Esophagus muscularis mucosa (tissue), 4 donors: Measurements from ENCODE around the gene VKORC1L1. TPM values are rescaled to one million over a fixed set of nuclear protein-coding genes. Genes with fewer than 3 reads are reported as not detected.

Experiments
- DNase-seq: peaks from one replicate; pipeline ENCODE4 v3.0.0-alpha.2; 2017; ENCODE audit errors: extremely low spot score
- H3K27ac ChIP-seq, 4 donors: fragments of 200-600 bp; sonication (generic); replicated peaks in 1 of 4; 1 replicate in 3 of 4; 2 replicates in 1 of 4; pipeline ENCODE4 v1.5.1; 2016 to 2019; ENCODE audit warnings: mild to moderate bottlenecking in 1 of 4
- H3K27me3 ChIP-seq, 4 donors: fragments of 200-600 bp; sonication (generic); one replicate each; pipeline versions ENCODE4 v1.5.1 to v1.6.0; 2016 to 2019
- H3K36me3 ChIP-seq, 4 donors: fragments of 200-600 bp; sonication (generic); one replicate each; pipeline ENCODE4 v1.5.1; 2016 to 2019
- H3K4me1 ChIP-seq, 4 donors: fragments of 200-600 bp; sonication (generic); one replicate each; pipeline ENCODE4 v1.5.1; 2016 to 2019
- H3K4me3 ChIP-seq, 4 donors: fragments of 200-600 bp; sonication (generic); 1 replicate in 2 of 4; 2 replicates in 2 of 4; pipeline ENCODE4 v1.5.1; 2016 to 2019; ENCODE audit warnings: mild to moderate bottlenecking in 4 of 4, moderate library complexity in 1 of 4
- H3K9me3 ChIP-seq, 4 donors: fragments of 200-600 bp; sonication (generic); 1 replicate in 3 of 4; 2 replicates in 1 of 4; pipeline ENCODE4 v1.5.1; 2016 to 2019
- CTCF ChIP-seq, 3 experiments: fragments of 200-600 bp in 2 of 3; fragments of 450-650 bp in 1 of 3; sonication (generic) in 2 of 3; IDR thresholded peaks; one replicate each; pipeline ENCODE4 v1.5.1; 2017 to 2019; ENCODE audit warnings: antibody characterized with exemption in 3 of 3, mild to moderate bottlenecking in 2 of 3, moderate library complexity in 1 of 3
- EP300 ChIP-seq: sonication (generic); formaldehyde crosslinking; IDR thresholded peaks from one replicate; pipeline ENCODE4 v1.6.1; 2017; ENCODE audit warnings: antibody characterized with exemption
- POLR2A ChIP-seq: fragments of 450-650 bp; IDR thresholded peaks from one replicate; pipeline ENCODE4 v1.6.1; 2017; ENCODE audit warnings: antibody characterized with exemption, moderate library complexity, mild to moderate bottlenecking, low read depth
- POLR2AphosphoS5 ChIP-seq, 2 donors: sonication (generic); formaldehyde crosslinking; IDR thresholded peaks; one replicate each; pipeline ENCODE4 v1.6.1; 2017; ENCODE audit warnings: antibody characterized with exemption in 2 of 2
- WGBS: methylation state at CpG from one replicate; pipeline ENCODE4 v1.1.5; 2018; 5-methylcytosine and 5-hydroxymethylcytosine counted together
- intact Hi-C: fragments of 100-400 bp; cut with DNase I; formaldehyde crosslinking; loops from one replicate; pipeline ENCODE4 v1.15.1; 2023
- total RNA-seq, 4 donors: library from RNA; depleted of rRNA; stranded (reverse); fragments of >200 nt; gene quantifications; one replicate each; pipeline versions ENCODE4 v1.1.0 to v1.2.1, GENCODE V29; 2016

Gene VKORC1L1
- total RNA-seq, 4 donors from 2014 or later: 23.7 to 30.1 (median 26.1) TPM

DNA sequence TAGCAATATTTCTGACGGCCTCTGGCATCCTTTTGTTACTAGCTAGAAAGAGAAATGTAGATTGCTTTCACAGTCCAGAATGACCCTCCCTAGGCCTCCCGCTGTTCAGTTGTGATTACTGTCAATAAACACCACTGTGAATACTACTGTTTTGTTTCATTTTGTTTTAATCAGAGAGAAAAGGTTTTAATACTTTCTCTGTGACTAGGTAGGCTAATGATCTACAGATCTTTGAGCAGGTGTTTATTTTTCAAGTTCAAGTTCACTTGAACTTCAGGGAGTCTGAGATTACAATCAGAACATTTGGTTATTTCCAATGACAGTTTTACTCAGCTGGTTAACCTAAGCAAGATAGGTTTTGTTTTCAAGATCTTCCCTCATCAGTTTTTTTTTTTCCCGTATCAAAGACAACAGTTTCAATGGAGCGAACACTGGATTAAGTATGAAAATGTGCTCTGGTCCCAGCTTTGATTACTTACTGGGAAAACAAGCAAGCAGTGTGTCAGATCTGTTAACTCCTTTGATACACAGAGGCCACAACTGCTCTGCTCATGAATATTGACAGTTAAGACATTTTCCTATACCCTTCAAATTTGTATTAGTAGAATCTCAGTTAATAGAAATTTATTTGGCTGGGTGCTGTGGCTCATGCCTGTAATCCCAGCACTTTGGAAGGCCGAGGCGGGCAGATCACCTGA is 34.8 kb downstream of the VKORC1L1 start:
- TF ChIP-seq POLR2A (no peak), POLR2AphosphoS5 (IDR thresholded peaks at IDR 0.05) (no peak), CTCF (IDR thresholded peaks at IDR 0.05) (no peak)
- H3K36me3 ChIP-seq: no peaks in the 10 kb centered on the region
- 93% methylated on average over 6 of the region's 6 CpGs for WGBS
- H3K4me1 ChIP-seq: peaks cover 0 to 4% (median 1%) of the 10 kb centered on the region in 4 donors
- intact Hi-C loops: no loop called here
- no peak overlapping the region for H3K4me3 ChIP-seq
- no peak overlapping the region for H3K27ac ChIP-seq
- no peak for DNase-seq
- no peaks in the 10 kb centered on the region for H3K27me3 ChIP-seq
- no peaks in the 10 kb centered on the region for H3K9me3 ChIP-seq

GRCh38 chr7:65910237-65910636 is 37.4 kb downstream of the VKORC1L1 start:
- 33% methylated on average over 2 of the region's 2 CpGs for WGBS
- no peaks in the 10 kb centered on the region for H3K36me3 ChIP-seq
- intact Hi-C loops: no loop called here
- peaks cover 0 to 4% (median 1%) of the 10 kb centered on the region in 4 donors for H3K4me1 ChIP-seq
- TF ChIP-seq CTCF (IDR thresholded peaks at IDR 0.05) (no peak), POLR2A (no peak), POLR2AphosphoS5 (IDR thresholded peaks at IDR 0.05) (no peak), EP300 (no peak)
- H3K27me3 ChIP-seq: no peaks in the 10 kb centered on the region
- no peak overlapping the region for H3K4me3 ChIP-seq
- H3K27ac ChIP-seq: no peak overlapping the region
- no peaks in the 10 kb centered on the region for H3K9me3 ChIP-seq
- no peak for DNase-seq

- 96% methylated on average over 7 of the region's 7 CpGs for WGBS
- H3K36me3 ChIP-seq: no peaks in the 10 kb centered on the region
- no peak overlapping the region for H3K4me3 ChIP-seq
- no peak for DNase-seq
- no peaks in the 10 kb centered on the region for H3K9me3 ChIP-seq
- H3K4me1 ChIP-seq: peaks cover 0 to 4% (median 1%) of the 10 kb centered on the region in 4 donors
- intact Hi-C loops: no loop called here
- no peak for TF ChIP-seq EP300
- TF ChIP-seq CTCF (IDR thresholded peaks at IDR 0.05): no peak
- no peak for TF ChIP-seq POLR2AphosphoS5 (IDR thresholded peaks at IDR 0.05)
- TF ChIP-seq POLR2A: no peak
- no peaks in the 10 kb centered on the region for H3K27me3 ChIP-seq
- H3K27ac ChIP-seq: no peak overlapping the region
These were observed 39.4 kb downstream of the VKORC1L1 start for GRCh38 chr7:65912237-65912636.

- TF ChIP-seq CTCF (IDR thresholded peaks at IDR 0.05) (no peak), EP300 (no peak), POLR2A (no peak), POLR2AphosphoS5 (IDR thresholded peaks at IDR 0.05) (no peak)
These were observed 43.2 kb downstream of the VKORC1L1 start for GRCh38 chr7:65915921-65916657.

More at GRCh38 chr7:65915921-65916657, 43.2 kb downstream of the VKORC1L1 start:
- no peak overlapping the region for H3K27ac ChIP-seq
- no peak overlapping the region for H3K4me3 ChIP-seq
- H3K4me1 ChIP-seq: no peaks in the 10 kb centered on the region
- 86% methylated on average over 8 of the region's 8 CpGs for WGBS
- H3K9me3 ChIP-seq: no peaks in the 10 kb centered on the region
- no peaks in the 10 kb centered on the region for H3K36me3 ChIP-seq
- DNase-seq: no peak
- no peaks in the 10 kb centered on the region for H3K27me3 ChIP-seq
- intact Hi-C loops: no loop called here
